A673 (cell line): ENCODE results near the gene WRAP53. TPM values are rescaled to one million over a fixed set of nuclear protein-coding genes. Genes with fewer than 3 reads are reported as not detected.
A peak's percentile ranks its signal among the peaks of the same experiment; 100 is the strongest.

Experiments
- BruUV-seq: library from RNA; stranded (reverse); fragments of 400-500 nt; replicated peaks from 2 replicates; lab custom pipeline; 2021; lab: Mats Ljungman, UMichigan
- CTCF ChIA-PET: fragments of 300-600 bp; sonication (Branson Sonifier 250); formaldehyde crosslinking; loops from one replicate; lab custom pipeline; 2022; ENCODE audit warnings: antibody characterized with exemption; lab: Charles Lee
- POLR2A ChIA-PET: fragments of 300-600 bp; sonication (Branson Sonifier 250); formaldehyde crosslinking; loops from one replicate; lab custom pipeline; 2022; ENCODE audit warnings: antibody characterized with exemption; ENCODE audit not compliant: low non-redundant PET; lab: Charles Lee
- DNase-seq: peaks from one replicate; pipeline ENCODE4 v3.0.0-alpha.2; 2015; ENCODE audit warnings: low spot score
- H3K27ac ChIP-seq: fragments of 200-600 bp; sonication (generic); 2 replicates; pipeline ENCODE4 v1.5.1; 2016; ENCODE audit warnings: mixed run types, low read depth, mild to moderate bottlenecking, mixed read lengths, antibody characterized with exemption, low read length; ENCODE audit not compliant: poor library complexity, severe bottlenecking
- H3K27me3 ChIP-seq: fragments of 200-600 bp; sonication (generic); replicated peaks from 2 replicates; pipeline ENCODE4 v1.6.1; 2017; ENCODE audit warnings: mixed run types, low read depth, mild to moderate bottlenecking, mixed read lengths, antibody characterized with exemption, low read length; ENCODE audit not compliant: insufficient read depth, poor library complexity
- H3K36me3 ChIP-seq: fragments of 200-600 bp; sonication (generic); 2 replicates; pipeline ENCODE4 v1.6.1; 2016; ENCODE audit warnings: mixed run types, mild to moderate bottlenecking, mixed read lengths, antibody characterized with exemption, low read length; ENCODE audit not compliant: insufficient read depth, poor library complexity, severe bottlenecking
- H3K4me1 ChIP-seq: fragments of 200-600 bp; sonication (generic); 2 replicates; pipeline ENCODE4 v1.6.1; 2017; ENCODE audit warnings: mixed run types, mild to moderate bottlenecking, mixed read lengths, antibody characterized with exemption, low read length; ENCODE audit not compliant: insufficient read depth, poor library complexity, severe bottlenecking
- H3K4me3 ChIP-seq: fragments of 200-600 bp; sonication (generic); 2 replicates; pipeline ENCODE4 v1.5.1; 2016; ENCODE audit warnings: low read depth, mixed run types, mild to moderate bottlenecking, mixed read lengths, low read length; ENCODE audit not compliant: poor library complexity, severe bottlenecking
- H3K9me3 ChIP-seq: fragments of 200-600 bp; sonication (generic); 2 replicates; pipeline ENCODE4 v1.6.1; 2016; ENCODE audit warnings: mixed run types, low read depth, mild to moderate bottlenecking, mixed read lengths, antibody characterized with exemption, low read length; ENCODE audit not compliant: poor library complexity, severe bottlenecking
- CTCF ChIP-seq: fragments of 300-800, 200-600 bp; sonication (generic); conservative IDR thresholded peaks from 2 replicates; pipeline ENCODE4 v1.5.1; 2017; ENCODE audit warnings: low read depth, mild to moderate bottlenecking, antibody characterized with exemption, low read length, moderate library complexity, mixed read lengths
- EZH2 ChIP-seq: fragments of 200-600 bp; sonication (generic); IDR thresholded peaks from 2 replicates; pipeline ENCODE4 v1.6.1; 2017; ENCODE audit warnings: borderline replicate concordance, low read depth, mild to moderate bottlenecking, mixed read lengths, antibody characterized with exemption, low read length; ENCODE audit not compliant: poor library complexity, severe bottlenecking
- intact Hi-C: fragments of 100-400 bp; cut with micrococcal nuclease; formaldehyde crosslinking; loops from one replicate; pipeline ENCODE4 v1.10.0; 2022; ENCODE audit not compliant: unreplicated experiment
- total RNA-seq: library from RNA; stranded (reverse); gene quantifications from 2 replicates; pipeline ENCODE4 v1.2.3, GENCODE V29; 2021

Gene WRAP53
- total RNA-seq, 1 experiment from 2014 or later = 42.2 TPM

- no TSS peak for BruUV-seq
- TF ChIP-seq EZH2 = no peak
- TF ChIP-seq CTCF = no peak
- no peak overlapping the region for H3K4me3 ChIP-seq
- no peaks in the 10 kb centered on the region for H3K9me3 ChIP-seq
- POLR2A ChIA-PET = no interaction called here
- H3K4me1 ChIP-seq = peaks cover 8% of the 10 kb centered on the region
- no peak overlapping the region for H3K27ac ChIP-seq
- DNase-seq = no peak
- CTCF ChIA-PET = interaction anchor here (0.9 to 2.2 kb wide), 8 partner anchors 14 to 313 kb away, joined by 3 to 22 read pairs (median 7); no protein-coding TSS in a partner anchor
- H3K27me3 ChIP-seq = peaks cover 3% of the 10 kb centered on the region
- intact Hi-C loops = loop anchor here (5.0 kb wide), 2 partner anchors 243 to 313 kb away; no protein-coding TSS in a partner anchor
- no peaks in the 10 kb centered on the region for H3K36me3 ChIP-seq
Measured at GRCh38 chr17:7744416-7744815, 56.1 kb downstream of the WRAP53 start.

- H3K4me1 ChIP-seq = peaks cover 5% of the 10 kb centered on the region
- H3K36me3 ChIP-seq = no peaks in the 10 kb centered on the region
- TF ChIP-seq CTCF = no peak; the same call in 1 of the 2 replicates
- no peak for TF ChIP-seq EZH2
- no TSS peak for BruUV-seq
- H3K27me3 ChIP-seq = no peaks in the 10 kb centered on the region
- ChIA-PET CTCF (interaction anchor here (1.0 to 1.1 kb wide), 2 partner anchors 79 to 295 kb away, joined by 3 to 6 read pairs; no protein-coding TSS in a partner anchor), POLR2A (no interaction called here)
- intact Hi-C loops = no loop called here
- no peak overlapping the region for H3K4me3 ChIP-seq
- DNase-seq = peak; percentile 82
- H3K9me3 ChIP-seq = peaks cover 4% of the 10 kb centered on the region
- no peak overlapping the region for H3K27ac ChIP-seq
Measured at GRCh38 chr17:7745748-7746470, 57.6 kb downstream of the WRAP53 start.

- Histone ChIP-seq H3K9me3 (peaks cover 4% of the 10 kb centered on the region), H3K4me3 (no peak overlapping the region), H3K27me3 (no peaks in the 10 kb centered on the region), H3K36me3 (no peaks in the 10 kb centered on the region), H3K4me1 (peaks cover 5% of the 10 kb centered on the region), H3K27ac (no peak overlapping the region)
- intact Hi-C loops = no loop called here
- TF ChIP-seq EZH2 (no peak), CTCF (no peak)
- ChIA-PET CTCF (interaction anchor here (1.6 kb wide), 1 partner anchor 75 kb away, joined by 5 read pairs; no protein-coding TSS in a partner anchor), POLR2A (no interaction called here)
- no peak for DNase-seq
- no TSS peak for BruUV-seq
Measured at GRCh38 chr17:7747635-7748071, 59.4 kb downstream of the WRAP53 start.
